GM19023 (cell line): ENCODE measurements around the gene ATG4B.
A peak's percentile ranks its signal among the peaks of the same experiment; 100 is the strongest.
"Not testable (repeated sequence)": the region's sequence is repeated elsewhere in the genome, so short reads cannot be mapped to it uniquely, and the experiment has no call there.

Experiments used
- ATAC-seq: cut with Tn5 transposase; IDR thresholded peaks from one replicate; pipeline ENCODE4 v1.9.1; 2021; ENCODE audit warnings: mild to moderate bottlenecking, moderate library complexity; ENCODE audit not compliant: unreplicated experiment

Gene ATG4B

DNA sequence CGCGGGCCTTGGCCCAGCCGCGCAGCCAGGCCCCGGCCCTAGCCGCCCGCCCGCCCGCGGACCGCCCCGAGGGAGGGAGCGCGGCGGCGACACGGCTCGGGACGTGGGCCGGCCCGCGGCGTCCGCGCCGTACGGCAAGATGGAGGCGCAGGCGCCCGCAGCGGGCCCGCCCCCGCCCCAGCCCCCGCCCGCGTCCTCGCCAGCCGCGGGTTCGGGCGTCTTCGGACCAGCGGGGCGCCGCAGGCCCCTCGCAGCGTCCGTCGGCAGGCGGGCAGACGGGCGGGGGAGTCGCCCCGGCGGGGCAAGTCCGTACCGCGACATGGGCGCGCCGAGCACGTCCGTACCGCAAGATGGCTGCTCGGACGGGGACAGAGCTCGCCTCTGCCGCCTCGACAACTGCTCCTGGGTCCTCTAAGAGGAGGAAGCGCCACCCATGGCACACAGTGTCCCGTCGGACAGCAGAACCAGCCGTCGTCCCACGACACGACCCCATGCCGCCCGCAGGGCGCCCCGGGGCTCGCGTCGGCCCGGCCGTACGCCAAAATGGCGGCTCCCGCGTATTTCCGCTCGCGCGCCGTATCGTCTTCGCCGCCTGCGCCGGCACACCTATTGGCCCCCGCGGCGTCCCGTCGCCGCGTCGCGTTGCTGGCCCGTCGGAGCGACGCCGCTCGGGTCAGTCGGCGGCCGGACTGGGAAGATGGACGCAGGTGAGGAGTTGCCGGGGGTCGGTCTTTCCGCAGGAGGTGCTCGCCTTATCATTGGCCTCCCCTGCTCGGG is at the start of gene ATG4B, which contains the start of gene THAP4:
Gene ATG4B (plus strand): TSS at position 676 of the 777 bp plus-strand sequence. CDS start 22 bp downstream, at position 698.
Gene THAP4 (minus strand): TSS at position 141 of the 777 bp plus-strand sequence. CDS start 141 bp downstream, outside the sequence.
- peak; percentile 66 for ATAC-seq

DNA sequence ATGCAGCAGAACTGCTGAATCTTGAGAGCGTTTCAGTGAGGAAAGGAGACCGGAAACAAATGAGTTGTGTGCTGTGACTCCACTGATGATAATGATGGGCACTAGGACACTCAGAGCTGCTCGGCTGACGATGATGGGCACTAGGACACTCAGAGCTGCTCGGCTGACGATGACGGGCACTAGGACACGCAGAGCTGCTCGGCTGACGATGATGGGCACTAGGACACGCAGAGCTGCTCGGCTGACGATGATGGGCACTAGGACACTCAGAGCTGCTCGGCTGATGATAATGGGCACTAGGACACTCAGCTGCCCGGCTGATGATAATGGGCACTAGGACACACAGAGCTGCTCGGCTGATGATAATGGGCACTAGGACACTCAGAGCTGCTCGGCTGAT is 47.6 kb upstream of the ATG4B start:
- not testable (repeated sequence) for ATAC-seq

DNA sequence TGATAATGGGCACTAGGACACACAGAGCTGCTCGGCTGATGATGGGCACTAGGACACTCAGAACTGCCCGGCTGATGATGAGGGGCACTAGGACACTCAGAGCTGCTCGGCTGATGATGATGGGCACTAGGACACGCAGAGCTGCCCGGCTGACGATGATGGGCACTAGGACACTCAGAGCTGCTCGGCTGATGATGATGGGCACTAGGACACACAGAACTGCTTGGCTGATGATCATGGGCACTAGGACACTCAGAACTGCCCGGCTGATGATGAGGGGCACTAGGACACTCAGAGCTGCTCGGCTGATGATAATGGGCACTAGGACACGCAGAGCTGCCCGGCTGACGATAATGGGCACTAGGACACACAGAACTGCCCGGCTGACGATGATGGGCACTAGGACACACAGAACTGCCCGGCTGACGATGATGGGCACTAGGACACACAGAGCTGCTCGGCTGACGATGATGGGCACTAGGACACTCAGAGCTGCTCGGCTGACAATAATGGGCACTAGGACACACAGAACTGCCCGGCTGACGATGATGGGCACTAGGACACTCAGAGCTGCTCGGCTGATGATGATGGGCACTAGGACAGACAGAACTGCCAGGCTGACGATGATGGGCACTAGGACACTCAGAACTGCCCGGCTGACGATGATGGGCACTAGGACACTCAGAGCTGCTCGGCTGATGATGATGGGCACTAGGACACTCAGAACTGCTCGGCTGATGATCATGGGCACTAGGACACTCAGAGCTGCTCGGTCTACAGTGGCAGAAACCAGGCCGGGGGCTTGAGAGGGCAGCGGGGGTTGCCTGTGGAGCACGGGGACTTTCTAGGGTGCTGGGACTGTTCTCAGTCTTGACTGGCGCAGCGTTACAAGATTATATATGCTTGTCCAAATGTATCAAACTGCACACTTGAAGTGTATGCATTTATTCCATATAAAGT is 46.7 kb upstream of the ATG4B start:
- ATAC-seq, result not testable (repeated sequence)

DNA sequence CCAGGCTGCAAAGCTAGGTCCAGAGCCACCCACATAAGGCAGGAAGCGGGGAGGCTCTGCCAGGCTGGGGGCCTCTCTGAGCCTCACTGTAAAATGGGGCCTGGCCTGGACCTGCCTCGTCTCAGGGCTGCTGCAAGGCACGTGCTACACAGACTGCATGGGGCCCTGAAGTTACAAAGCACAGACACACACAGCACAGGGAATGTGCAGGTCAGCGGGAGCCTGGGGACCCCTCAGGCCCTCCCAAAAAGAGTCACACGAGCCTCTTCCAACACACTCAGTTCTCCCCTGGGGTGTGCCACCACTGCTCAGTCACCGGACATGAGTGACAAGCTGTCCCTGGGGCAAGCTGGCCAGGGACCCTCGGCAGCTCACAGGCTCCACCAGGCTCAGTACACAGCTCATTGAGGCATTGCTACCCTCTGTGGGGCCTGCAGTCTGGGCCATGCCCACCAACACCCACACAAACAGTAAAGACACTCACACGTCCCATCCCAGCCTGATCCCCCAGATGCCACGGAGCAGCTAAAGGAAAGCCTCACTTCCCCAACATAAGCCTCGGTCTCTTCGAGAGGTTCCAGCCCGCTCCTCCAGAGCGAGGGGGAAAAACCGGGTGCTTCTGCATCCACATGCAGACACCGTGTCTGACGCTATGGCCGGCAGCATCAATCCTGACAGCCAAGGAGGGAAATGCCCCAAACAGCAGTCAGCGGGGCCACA is 45.2 kb upstream of the ATG4B start:
- ATAC-seq, result no peak

DNA sequence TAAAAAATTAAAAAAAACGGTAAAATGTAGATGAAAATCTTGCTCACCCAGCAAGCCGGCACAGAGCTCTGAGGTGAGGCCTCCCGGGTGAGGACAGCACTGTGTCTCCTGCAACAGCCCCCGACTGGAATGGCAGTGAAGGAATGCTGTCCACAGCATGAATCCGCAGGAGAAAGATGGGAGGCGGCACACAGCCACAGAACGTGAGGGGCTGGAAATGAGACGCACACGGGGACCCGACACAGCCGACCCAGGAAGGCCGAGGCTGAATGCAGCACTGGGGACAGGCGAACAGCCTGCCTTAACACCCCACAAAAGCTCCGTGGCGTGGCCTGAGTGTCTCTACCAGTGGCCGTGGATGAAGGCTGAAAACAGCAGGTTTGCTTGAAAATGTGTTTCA is 44.2 kb upstream of the ATG4B start:
- no peak for ATAC-seq

DNA sequence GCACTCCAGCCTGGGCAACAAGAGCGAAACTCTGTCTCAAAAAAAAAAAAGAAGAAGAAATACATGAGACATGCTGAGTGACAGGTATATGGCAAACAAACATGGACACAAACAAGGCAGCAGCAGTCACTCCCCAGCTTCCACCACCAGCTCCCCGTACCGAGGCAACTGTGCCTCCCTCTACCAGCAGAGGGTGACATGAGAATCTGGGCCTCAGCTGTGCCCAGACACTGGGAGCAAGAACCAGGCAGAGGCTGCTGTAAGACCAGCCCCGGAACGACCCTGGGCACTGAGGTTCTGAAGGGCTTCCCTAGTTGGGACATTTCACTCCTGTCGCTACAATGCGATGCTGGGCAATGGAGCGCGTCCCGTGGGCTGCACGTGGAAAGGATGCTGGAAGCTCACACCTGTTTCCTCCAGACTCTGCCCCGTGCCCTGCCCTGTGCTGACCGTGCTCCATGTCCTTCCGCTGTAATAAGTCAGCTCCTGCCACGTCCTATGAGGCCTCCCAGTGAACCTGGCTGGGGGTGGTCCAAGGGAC is 41.8 kb upstream of the ATG4B start:
- ATAC-seq, result no peak

DNA sequence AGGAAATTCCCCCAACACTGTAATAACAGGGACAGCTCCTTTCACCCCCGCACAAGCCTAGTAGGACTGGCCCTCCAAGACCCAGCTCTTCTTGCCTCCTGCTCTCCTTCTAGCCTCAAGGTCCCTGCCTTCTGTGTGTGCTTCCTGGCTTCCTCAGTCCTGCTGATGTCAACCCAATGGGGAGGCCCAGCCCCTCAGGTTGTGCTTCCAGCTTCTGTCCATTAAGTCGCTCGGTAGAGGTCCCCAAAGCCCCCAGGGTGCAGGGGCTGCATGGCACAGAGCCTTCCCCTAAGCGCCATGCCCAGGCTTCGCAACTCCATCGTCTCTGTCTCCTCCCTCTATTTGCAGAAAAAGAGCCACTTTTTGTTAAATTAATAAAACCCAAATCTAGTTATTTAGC is 39.9 kb upstream of the ATG4B start:
- ATAC-seq, result no peak

DNA sequence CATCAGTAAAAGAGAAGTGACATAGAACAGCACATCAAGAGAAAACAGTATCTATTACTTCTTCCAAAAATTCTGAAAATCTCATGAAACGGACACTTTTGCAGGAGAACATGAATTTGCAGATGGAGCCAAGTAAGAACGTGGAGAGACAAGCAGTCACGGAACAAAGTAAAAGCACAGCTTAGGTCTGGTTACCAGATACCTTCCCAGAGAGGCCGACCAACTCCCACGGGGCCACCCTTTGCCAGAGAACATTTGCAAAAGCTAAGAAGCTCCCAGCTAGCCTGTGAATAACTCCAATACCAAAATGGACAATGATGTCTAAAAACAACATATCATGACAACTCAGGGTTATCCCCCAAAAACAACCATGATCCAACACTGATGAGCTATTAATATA is 39.4 kb upstream of the ATG4B start:
- no peak for ATAC-seq

DNA sequence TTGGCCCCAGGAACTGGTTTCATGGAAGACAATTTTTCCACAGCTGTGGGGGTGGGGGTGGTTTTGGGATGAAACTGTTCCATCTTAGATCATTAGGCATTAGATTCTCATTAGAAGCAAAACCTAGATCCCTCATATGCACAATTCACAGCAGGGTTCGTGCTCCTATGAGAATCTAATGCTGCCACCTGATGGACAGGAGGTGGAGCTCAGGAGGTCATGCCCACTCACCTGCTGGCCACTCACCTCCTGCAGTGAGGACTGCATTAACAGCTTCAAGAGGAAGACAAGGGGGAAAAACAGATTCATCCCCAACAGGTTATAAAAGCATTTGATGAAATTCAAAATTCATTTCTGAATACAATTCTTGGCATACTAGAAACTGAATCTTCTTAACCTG is 39.0 kb upstream of the ATG4B start:
- ATAC-seq, result no peak

DNA sequence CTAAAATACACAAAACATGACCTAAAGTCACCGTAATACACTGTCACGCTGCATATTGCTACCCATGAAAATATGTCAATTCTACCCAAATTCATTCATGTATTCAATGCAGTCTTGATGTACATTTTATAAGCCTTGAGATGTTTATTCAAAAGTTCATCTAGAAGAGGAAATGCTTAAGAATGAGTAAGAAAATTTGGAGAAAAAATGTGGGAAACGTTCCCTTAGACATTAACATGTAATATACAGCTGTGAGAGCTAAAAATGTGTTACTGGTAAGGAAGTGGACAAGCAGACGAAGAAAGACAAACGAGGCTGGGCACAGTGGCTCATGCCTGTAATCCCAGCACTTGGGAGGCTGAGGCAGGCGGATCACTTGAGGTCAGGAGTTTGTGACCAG is 37.9 kb upstream of the ATG4B start:
- no peak for ATAC-seq

DNA sequence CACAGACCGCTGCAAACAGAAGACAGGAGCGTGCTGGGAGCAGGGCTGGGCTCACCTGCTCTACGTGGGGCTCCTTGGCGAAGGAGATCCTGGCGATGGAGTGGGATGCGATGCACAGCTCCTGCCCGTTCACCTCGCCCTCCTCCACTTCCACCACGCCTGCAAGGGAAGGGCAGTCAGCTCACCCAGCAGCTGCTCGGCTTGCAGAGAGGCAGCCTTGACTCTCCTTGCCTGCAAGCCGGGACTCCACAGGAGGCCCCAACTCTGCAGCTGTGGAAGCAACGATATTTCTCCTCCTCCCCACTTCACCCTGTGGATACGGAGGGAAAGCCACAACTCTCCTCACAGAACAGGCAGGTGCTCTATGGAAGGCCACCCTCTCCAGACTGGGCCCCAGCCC is 35.7 kb upstream of the ATG4B start:
- no peak for ATAC-seq

DNA sequence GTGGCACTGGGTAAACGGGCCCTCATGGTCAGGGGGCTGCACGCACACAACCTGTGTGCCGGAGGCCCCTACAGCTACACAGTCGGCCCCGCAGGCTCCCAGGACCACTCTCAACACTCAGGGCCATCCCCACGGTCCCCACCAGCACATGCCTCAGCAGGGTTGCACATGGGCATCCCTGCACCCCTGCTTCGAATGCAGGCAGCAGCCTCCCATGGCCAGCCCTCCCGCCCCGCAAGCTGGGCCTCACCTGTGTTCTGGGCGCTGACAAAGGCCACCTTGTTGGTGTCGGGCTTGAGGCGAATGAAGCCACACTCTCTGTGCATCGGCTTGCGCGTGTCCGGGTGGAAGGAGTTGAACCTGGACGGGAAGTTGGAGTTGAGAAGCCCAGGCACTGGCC is 34.8 kb upstream of the ATG4B start:
- no peak for ATAC-seq

DNA sequence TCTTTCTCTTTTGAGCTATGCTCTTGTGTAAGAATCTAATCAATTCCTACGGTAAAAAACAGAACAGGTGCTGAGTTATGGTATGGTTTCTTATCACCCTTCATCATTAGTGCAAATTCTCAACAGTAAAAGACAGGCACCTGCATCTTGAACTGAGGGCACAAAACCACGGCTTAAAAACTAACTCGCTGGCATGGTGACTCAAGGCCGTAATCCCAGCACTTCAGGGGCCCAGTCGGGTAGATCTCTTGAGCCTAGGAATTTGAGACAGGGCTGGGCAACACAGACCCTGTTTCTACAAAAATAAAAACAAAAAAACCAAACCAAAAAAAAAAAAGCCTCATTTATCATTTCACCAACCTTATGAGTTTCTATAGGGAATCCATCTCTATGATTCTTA is 33.8 kb upstream of the ATG4B start:
- ATAC-seq, result no peak

DNA sequence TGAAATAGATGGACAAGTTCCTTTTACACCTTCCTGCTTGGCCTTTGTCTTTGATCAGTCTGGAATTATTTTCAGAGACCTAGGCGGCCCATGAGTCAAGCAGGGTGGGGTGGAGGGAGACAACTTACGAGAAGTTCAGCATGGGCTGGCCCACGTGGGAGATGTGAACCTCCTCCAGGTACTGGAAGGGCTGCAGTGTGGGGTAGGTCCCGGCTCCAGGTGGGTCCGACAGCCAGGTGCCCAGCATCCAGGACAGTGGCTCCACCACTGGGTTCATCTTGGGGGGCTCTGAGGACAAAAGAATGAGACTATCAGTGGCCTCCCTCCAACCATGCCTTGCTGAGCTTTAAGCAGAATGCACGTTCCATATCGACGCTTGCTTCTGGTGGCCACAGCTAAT is 31.3 kb upstream of the ATG4B start:
- ATAC-seq, result no peak

DNA sequence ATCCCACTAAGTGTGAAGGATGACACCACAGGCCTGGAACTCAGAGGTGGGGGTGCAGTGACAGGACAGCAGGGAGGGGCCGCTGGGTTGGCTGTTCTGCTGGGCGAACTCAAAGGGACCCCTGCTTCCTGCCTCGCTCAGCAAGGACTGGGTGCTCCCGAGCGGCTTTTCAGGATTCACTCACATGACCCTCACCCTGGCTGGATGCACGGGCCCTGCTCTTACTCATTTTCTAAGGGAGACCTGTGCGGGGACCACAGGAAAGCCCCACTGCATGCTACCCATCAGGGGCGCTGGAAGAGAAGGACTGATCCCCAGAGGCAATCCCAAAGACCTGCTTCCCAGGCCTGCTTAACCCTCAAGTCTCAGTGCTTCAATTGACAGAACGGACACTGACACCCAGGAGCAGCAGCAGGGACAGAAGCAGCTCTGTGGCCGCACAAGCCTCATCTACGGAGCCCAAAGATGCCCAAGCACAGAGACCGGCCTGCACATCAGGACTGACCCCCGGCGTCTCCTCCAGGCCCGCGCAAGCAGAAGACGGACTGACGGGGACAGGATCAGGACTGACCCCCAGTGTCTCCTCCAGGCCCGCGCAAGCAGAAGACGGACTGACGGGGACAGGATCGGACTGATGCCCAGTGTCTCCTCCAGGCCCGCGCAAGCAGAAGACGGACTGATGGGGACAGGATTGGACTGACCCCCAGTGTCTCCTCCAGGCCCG is 30.2 kb upstream of the ATG4B start:
- no peak for ATAC-seq

DNA sequence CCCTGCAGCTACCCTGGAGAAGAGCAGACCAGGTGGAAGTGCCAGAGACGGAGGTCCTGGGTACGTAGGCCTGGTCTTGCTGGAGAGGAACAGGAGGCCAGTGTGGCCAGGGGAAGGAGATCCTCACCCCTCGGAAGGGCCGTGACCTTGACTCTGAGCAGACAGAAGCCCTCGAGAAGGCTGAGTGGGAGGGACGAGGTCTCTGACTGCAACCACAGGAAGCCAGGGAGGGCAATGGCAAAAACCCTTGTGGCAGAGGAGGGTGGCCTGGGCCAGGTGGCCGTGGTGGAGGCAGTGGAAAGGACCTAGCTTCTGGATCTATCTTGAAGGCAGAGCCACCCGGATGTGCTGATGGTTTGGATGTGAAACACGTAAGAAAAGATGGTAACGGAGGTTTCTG is 28.6 kb upstream of the ATG4B start:
- ATAC-seq, result no peak

DNA sequence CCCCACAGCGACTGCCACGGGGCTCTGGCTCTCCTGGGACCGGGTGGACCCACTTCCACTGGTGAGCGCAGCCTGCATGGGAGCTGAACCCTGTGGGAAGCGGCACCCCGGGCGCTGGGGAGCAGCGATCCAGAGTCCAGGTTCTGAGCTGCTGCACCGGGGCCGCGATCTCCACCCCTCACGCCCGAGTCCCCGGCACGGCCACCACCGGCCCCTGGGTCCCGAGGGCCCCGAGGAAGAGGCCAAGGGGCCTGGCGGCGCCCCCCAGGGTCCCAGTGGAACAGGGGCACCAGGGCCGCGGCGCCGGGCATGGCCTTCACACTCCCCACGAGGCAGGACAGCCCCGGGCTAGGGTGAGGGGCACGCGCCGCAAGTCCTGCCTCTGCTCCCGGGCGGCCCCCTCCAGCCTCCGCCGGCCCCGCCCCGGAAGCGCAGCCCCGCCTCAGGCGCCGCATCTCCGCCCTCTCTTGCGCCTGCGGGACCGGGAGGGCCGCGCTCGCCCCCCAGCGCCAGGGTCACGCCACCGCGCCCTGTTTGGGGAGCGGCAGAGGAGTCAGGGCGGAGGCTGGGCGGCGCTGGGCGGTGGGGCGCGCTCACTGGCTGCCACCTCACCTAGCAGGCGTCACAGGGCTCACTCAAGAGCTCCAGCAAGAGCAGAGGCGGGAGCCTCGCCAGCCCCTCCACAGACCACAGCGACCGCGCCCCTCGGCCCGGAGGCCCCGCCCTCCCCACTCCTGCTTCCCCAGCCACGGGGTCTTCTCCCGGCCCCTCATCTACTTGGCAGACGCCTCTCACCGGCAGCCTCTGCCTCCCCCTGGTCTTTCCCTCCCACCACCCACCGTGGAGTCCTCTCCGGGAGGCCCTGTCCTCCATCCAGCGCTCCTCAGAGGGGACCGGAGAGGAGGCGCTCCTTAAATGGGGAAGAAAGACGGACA is 27.4 kb upstream of the ATG4B start:
- ATAC-seq, result peak; percentile 89

DNA sequence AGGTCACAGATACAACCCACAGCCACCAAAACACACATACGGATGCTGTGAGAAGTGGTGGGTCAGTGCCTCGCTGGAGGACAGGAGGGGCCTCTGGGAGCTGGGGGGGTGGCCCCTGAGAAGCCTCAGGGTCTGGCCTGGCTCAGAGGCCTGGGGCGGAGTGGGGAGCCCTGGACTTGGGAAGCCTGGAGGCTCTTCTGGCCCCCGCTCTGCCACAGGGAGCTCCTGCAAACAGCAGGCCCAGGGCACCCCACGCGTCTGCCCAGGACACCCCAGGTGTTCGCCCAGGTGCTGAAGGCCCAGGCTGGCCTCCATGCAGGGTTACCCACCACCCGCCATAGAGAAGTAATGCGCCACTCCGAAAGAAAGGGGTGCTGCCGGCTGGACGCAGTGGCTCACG is 26.4 kb upstream of the ATG4B start:
- no peak for ATAC-seq
